Peyer's patch (tissue), 4 donors: ENCODE data around the gene UTRN.

Experiments
- POLR2A ChIP-seq, 2 donors: fragments of 450-650 bp; IDR thresholded peaks; one replicate each; pipeline ENCODE4 v1.5.1; 2017; ENCODE audit warnings: antibody characterized with exemption in 2 of 2, mild to moderate bottlenecking in 2 of 2, moderate library complexity in 2 of 2
- TF ChIP-seq, protein P1 (sequence below), 6 experiments: fragments of 450-650 bp in 4 of 6; fragments of 200-600 bp in 2 of 6; sonication (generic) in 1 of 6; IDR thresholded peaks; one replicate each; pipeline ENCODE4 v1.5.1; 2017 to 2019; ENCODE audit warnings: antibody characterized with exemption in 6 of 6, mild to moderate bottlenecking in 3 of 6, moderate library complexity in 1 of 6

- TF ChIP-seq, protein P1, sequence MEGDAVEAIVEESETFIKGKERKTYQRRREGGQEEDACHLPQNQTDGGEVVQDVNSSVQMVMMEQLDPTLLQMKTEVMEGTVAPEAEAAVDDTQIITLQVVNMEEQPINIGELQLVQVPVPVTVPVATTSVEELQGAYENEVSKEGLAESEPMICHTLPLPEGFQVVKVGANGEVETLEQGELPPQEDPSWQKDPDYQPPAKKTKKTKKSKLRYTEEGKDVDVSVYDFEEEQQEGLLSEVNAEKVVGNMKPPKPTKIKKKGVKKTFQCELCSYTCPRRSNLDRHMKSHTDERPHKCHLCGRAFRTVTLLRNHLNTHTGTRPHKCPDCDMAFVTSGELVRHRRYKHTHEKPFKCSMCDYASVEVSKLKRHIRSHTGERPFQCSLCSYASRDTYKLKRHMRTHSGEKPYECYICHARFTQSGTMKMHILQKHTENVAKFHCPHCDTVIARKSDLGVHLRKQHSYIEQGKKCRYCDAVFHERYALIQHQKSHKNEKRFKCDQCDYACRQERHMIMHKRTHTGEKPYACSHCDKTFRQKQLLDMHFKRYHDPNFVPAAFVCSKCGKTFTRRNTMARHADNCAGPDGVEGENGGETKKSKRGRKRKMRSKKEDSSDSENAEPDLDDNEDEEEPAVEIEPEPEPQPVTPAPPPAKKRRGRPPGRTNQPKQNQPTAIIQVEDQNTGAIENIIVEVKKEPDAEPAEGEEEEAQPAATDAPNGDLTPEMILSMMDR (IDR thresholded peaks at IDR 0.05), result no peak
- no peak for TF ChIP-seq POLR2A (IDR thresholded peaks at IDR 0.05)
Measured at GRCh38 chr6:144285548-144285797, 338 bp downstream of the UTRN start.
